CD4-positive, alpha-beta T cell treated with Interleukin-6 for 4 hours (primary cell): ENCODE measurements around the gene FAM90A1.
"Not testable (repeated sequence)": the region's sequence is repeated elsewhere in the genome, so short reads cannot be mapped to it uniquely, and the experiment has no call there.

Experiments used
- DNase-seq: peaks from one replicate; pipeline ENCODE4 v3.0.0-alpha.2; 2020; ENCODE audit warnings: mixed read lengths

The FAM90A1 gene

DNA sequence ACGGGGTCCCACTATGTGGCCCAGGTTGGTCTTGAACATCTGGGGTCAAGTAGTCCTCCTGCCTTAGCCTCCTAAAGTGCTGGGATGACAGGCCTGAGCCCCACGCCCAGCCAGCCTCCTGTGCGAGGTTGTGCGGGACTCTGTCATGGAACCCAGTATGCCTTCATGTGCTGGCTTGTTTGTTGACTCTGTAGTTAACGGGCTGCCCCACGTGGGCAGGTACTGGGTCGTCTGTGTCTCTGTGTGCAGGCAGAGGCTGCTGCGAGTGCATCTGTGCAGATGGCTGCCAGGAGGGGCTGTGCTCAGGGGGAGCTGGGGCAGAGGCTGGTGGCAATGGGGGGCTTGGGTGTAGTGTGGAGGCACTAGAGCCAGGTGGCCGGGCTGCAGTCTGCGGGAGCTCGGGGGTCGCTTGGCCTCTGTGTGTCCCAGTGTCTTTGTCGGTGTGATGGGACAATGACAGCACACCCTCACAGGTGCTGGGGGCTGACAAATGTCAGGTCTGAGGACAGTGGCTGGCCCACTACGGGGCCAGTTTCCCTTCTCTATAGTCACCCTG is 6.0 kb upstream of the FAM90A1 start:
- not testable (repeated sequence) for DNase-seq

DNA sequence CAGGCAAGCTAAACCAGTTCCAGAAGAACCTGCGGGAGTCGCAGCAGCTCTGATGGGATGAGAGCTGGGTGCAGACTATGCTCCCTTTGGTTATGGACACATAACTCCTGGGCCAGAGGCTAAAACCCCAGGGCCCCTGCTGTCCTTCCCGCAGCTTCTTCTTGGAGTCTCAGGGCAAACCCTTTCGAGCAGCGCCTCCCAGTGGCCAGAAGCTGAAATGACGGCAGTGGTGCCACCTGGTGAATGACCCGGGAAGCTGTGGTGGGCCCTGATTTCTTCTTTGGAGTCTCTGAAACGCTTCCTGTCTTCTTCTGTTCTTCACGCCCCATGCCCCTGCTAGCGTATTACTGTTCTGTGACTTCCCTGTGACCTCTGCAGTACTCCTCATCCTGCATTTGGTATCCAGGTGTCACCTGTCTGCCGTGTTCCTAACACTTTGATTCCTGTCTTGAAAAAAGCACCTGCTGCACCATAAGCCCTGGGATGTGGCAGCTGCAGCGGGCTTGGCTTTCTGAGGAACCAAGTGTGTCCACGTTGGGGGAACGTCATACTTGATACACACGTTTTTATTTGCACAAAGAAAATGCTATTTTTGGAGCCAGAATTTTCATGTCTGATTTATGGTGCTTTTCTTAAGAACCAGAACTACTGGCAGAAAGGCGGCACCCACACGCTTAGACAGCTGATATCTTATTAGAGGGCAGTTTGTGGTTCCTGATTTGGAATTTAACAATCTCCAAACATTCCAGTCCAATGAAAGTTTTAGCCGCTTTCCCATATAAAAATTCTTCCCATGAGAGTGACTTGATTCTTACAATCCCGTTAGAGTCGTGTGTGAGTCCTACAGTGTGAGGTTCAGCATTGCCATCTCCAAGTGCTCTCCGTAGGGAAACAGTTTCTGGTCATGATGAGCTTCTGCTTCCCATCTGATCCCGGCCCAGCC is 4.5 kb upstream of the FAM90A1 start:
- DNase-seq: peak; percentile 49

DNA sequence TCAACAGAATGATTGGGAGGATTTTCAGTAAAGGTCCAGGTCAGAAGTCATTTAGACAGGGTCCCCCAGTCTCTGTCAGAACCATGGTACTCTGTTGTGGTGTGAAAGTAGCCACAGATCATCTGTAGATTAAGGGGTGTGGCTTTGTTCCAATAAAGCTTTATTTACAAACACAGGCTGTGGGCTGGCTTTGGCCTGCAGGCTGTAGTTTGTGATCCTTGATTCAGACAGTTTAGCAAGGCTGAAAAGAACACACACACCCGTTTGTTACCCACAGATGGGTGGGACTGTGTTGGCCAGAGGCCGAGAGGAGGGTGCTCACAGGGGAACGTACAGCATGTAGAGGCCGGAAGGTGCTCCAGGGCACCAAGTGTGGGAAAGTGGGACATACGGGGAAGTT is 3.6 kb upstream of the FAM90A1 start:
- not testable (repeated sequence) for DNase-seq

DNA sequence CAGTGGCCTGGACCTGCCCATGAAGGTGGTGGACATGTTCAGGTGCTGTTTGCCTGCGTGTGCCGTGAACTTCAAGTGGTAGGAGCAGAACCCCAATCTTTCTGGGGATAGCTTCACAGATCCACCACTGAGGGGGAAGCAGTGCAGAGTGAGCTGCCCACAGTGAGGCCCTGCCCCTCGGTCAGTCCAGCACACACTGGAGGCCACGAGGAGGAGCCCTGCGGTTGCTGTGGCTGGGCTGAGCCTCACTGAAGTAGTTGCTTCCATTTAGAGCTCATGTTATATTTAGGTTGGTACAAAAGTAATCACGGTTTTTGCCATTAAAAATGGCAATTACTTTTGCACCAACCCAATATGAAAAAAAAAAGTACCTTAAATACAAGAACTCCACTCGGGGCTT is 2.1 kb upstream of the FAM90A1 start:
- DNase-seq: not testable (repeated sequence)

DNA sequence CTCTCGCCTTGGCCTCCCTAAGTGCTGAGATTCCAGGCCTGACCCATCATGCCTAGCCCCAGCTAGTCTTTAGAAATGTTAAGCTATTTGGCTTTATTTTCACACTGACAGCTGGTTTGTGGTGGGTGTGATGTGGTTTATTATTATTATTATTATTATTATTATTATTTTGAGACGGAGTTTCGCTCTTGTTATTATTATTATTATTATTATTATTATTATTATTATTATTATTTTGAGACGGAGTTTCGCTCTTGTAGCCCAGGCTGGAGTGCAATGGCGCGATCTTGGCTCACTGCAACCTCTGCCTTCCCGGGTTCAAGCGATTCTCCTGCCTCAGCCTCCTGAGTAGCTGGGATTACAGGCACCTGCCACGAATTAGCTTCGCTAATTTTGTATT is 1.2 kb upstream of the FAM90A1 start:
- not testable (repeated sequence) for DNase-seq

DNA sequence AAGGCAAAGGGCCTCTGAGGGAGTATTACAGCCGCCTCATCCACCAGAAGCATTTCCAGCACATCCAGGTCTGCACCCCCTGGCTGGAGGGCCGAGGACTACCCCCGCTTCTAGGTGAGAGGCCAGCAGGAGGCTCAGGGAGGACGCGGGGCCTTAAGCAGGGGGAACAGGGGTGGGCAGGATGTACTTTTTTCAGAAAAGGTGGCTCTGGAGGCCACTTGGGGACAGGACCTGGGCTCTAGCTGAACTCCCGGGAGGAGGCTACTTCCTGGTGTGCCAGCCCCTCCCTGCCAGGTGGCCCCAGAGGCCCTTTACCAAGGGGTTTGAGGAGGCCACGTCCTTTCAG is 287 bp upstream of the FAM90A1 start:
- DNase-seq: not testable (repeated sequence)

DNA sequence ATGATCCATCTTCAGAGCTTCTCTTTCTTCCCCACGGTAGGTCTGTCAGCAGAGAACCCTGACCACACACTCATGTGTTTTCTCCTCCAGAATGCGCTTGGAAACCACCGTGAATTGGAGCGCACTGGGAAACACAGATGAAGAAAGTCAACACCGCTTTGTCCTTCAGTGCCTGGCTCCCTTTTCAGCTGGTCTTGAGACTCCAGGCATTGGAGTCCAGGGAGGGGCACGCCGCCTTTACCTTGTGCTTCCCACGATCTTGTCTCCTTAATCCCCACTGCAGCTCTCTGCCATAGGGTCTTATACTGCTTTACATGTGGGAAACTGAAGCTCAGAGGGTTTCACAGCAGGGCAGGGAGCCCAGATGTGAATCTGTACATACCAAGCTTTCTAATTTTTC is 1.1 kb downstream of the FAM90A1 start:
- no peak for DNase-seq

DNA sequence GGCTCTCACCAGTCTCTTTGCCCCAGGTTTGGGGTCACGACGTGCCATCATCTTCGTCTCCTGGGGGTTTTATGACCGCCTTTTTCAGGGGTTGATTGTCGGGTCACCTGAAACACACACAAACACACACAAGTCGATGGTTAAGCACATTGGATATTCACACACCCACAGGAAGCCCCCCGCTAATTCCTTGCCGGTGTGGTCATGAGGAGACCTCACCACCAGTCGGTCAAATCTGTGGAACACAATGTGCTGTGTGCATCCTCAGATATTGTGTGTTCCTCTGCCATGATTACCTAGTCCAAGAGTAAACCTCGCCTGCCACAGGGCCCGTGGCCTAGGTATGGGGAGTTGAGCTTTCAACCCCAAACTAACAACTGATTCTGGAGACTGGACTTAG is 2.6 kb downstream of the FAM90A1 start:
- DNase-seq: not testable (repeated sequence)

DNA sequence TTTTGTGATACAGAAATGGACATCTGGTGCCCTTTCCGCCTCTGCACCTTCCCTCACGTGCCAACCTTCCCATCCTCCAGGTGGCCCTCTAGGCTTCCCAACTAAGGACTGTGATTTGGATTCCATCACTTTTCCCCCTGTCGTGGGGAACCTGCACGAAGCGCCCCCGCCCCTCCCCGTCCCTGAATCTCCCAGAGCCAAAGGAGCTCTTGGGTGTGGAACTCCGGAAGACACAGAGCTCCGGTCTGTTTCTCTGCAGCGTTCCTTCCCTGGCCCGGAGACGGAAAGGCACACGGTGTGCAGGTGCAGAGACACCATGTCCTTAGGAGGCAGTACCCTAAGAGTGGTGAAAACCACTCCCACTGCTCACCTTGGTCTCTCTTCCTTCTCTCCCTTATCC is 3.8 kb downstream of the FAM90A1 start:
- DNase-seq: not testable (repeated sequence)

DNA sequence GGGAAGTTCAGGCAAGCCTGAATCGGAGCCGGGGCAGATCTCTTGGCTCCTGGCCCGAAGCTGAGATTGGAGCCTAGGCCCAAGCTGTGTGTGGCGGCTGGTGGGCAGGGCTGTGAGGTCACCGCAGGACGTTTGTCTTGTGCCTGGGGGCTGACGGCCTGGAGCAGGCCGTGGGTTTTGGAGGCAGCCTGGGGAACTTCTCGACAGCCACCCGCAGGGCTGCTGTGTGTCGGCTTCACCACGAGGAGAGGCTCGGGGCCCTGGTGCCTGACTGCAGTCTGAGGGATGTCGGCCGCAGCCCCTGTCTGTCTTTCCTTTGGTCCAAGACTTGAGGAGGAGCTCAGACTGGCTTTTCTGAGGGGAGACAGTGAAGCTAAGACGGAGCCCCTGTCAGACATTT is 5.1 kb downstream of the FAM90A1 start:
- DNase-seq: not testable (repeated sequence)

DNA sequence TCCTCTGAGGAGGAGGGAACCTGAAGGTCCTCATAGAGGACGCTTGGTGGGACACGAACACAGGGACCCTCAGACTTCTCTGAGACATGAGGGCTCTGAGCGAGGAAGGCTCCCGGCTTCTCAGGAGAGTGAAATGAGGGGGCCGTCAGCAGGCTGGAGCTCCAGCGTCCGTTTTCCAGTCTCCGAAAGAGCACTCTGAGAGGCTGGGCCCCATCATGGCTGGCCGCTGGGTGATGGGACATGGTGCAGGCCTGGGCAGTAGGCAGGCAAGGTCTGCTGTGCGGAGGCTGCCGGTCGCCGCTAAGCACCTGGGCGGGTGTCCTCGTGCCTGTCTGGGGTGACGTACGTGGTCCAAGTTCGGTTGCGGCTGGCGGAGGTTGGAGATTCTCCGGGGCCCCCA is 5.6 kb downstream of the FAM90A1 start:
- not testable (repeated sequence) for DNase-seq

DNA sequence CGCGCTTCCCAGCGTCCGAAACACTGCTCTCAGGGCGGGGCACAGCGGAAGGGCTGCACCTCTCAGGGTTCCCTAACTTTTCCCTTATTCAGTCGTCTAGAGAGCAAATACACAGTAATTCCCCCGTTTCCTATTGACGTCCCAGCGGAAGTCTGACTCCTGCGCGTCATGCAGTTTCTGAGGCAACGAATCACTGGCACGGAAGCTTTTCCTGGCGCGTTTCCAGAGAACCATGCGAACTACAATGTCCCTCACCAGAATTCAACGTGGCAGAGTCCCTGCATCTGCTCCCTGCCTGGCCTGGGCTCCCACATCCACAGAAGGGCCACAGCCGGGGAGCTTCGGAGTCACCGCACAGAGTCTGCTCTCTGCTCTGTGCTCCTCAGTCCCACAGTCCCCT is 6.0 kb downstream of the FAM90A1 start:
- not testable (repeated sequence) for DNase-seq

DNA sequence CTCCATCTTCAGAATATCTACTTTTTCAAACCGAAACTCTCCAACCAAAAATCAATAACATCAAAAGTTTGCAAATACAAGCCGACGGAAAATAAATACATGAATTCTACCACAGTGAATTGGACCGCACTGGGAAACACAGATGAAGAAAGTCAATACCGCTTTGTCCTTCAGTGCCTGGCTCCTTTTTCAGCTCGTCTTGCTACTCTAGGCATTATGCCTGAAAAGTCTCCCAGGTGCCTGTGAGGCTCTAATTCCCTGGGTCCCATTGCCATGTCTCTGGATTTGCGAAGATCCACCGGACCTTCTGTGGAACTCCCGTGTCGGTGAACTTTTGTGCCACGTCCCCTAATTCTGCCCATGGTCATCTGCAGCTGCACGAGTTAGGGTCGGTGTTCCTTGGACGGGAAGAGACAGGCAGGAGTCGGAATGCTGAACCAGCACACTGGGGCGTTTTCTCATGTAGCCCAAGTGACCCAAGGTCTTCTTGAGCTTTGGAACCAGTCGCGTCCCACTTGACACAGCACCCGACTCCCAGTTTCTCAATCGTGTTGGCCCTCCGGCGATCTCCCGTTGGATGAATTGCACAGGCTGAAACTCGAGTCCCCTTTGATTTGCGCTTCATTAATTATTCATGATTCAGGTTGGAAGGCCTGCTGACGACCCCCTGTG is 8.6 kb downstream of the FAM90A1 start:
- DNase-seq: not testable (repeated sequence)

DNA sequence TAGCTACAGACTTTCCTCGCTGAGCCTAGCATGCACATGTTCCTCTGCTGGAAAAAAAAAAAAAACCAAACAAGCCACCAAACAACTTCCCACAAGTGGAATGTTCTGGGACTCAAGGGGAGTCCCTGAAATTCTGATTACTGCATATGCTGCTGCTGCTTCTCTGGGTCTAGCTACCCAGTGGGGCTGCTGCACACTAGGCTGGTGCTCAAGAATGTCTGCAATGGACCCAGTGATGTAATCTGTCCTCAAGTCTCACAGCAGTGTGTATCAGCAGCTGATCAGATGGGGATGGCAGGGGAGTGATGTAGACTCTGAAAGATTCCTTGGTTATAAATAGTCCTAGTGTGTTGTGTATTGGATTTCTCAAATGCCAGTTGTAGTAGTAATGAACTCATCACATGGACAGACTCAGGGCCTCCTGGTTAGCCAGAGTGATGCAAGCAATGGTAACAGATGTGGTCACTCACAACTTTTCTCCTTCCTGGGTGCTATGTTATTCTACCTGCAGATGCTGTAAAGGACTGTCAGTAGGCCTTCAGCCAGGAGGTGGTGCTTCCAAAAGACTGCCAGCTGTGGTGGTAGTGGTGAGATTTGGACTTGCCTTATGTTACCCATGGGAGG is 29.6 kb downstream of the FAM90A1 start:
- not testable (repeated sequence) for DNase-seq

DNA sequence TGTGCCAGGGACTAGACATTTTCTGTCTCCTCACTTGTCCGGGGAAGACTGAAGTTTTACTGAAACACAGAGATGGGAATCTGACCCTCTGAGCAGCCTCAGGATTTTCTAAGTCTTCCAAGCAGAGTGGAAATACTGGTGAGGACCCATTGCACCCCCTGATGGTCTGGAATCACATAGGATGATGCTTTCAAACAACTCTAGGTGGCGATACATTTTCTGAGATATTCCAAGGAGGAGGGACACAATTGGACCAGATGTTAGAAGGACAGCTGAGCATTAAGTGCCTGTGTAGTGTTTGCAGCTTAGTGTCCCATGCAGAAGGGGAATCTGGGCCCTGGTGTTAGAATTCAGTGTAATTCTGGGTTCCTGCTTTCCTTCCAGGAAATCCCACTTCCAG is 39.3 kb downstream of the FAM90A1 start:
- not testable (repeated sequence) for DNase-seq

DNA sequence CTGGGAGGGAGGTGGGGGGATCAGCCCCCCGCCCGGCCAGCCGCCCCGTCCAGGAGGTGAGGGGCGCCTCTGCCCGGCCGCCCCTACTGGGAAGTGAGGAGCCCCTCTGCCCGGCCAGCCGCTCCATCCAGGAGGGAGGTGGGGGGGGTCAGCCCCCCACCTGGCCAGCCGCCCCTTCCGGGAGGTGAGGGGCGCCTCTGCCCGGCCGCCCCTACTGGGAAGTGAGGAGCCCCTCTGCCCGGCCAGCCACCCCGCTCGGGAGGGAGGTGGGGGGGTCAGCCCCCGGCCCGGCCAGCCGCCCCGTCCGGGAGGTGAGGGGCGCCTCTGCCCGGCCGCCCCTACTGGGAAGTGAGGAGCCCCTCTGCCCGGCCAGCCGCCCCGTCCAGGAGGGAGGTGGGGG is 43.2 kb downstream of the FAM90A1 start:
- DNase-seq: not testable (repeated sequence)

DNA sequence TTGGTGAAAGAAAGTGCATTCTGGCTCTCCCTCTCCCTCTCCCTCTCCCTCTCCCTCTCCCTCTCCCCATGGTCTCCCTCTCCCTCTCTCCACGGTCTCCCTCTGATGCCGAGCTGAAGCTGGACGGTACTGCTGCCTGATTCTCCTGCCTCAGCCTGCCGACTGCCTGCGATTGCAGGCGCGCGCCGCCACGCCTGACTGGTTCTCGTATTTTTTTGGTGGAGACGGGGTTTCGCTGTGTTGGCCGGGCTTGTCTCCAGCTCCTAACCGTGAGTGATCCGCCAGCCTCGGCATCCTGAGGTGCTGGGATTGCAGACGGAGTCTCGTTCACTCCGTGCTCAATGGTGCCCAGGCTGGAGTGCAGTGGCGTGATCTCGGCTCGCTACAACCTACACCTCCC is 44.1 kb downstream of the FAM90A1 start:
- DNase-seq: not testable (repeated sequence)

DNA sequence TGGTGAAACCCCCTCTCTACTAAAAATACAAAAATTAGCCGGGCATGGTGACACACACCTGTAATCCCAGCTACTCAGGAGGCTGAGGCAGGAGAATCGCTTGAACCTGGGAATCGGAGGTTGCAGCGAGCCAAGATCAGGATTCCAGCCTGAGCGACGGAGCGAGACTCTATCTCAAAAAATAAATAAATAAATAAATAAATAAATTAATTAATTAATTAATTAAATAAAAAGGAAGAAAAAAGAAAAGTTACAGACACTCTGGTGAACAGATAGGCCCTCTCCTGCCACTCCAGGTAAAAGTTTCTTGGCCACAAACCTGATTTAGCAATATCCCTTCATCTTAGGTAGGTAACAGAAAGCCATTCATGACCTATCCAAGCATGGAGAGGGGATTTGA is 44.5 kb downstream of the FAM90A1 start:
- not testable (repeated sequence) for DNase-seq

DNA sequence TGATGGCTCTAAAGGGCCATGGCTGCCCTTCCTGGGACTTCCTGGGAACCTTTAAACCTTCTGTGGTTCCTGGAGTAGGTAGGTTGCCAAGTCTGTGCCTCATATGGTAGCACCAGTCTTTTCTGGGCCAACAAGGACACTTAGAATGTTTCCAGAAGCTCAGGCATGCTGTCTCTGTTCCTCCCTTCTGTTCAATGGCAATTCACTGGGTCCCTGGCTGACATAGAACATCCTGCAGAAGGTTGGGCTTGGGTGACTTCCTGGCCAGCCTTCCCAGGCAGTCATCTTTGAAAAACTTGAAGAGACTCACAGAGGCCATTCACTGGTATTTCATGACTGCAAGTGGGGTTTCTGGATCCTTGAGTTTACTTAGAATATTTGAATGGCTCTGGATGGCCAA is 46.1 kb downstream of the FAM90A1 start:
- DNase-seq: not testable (repeated sequence)

DNA sequence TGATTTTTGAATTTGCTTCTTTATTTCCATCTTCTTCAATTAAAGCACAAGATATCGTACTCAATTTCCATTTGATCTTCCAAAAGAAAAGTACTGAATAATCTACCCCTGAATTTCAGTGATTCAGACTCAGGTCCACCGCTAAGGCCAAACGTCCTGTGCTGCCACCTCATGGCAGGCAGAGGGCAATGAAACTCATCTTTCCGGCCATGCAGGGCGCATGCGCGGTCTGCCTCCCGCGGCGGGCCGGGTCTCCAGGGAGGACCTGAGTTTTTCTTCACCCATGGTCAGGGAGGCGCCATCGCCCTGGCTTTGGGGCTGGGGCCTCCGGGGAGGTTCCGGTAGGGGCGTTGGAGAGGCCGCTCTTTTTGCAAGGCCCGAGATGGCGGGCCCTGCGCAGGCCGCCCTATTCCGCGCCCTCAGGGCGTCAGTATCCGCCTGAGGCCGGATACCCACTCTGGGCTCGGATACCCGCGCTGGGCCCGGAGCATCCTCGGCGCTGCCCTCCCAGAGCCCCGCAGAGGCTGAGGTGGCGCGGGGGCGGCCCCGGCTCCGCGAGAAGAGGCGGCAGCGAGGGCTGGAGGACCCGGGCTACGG is 47.3 kb downstream of the FAM90A1 start:
- DNase-seq: peak; percentile 66

DNA sequence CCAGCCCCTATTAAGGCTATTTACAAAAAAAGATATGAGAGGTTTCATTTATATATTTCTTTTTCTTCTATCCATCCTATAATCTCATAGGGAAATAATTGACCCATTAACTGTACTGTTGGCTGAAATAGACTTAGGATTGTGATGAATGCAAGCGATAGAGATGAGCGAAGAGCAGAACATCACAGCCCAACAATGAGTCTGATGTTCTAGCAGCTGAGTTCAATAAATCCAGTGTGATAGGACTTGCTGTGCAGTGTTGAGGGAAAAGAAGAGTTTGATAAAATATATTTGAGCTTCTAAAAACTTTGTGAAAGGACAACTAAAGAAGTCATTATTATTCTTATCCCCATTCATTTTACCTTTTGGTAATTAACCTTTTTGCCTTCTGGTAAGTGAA is 54.5 kb downstream of the FAM90A1 start:
- DNase-seq: not testable (repeated sequence)
